Renal cortical epithelial cell (primary cell): ENCODE measurements around the gene VWA8. TPM values are rescaled to one million over a fixed set of nuclear protein-coding genes. Genes with fewer than 3 reads are reported as not detected.
"Not testable (repeated sequence)": the region's sequence is repeated elsewhere in the genome, so short reads cannot be mapped to it uniquely, and the experiment has no call there.

Experiments
- DNase-seq: peaks from one replicate; pipeline ENCODE4 v3.0.0-alpha.2; 2011; ENCODE audit warnings: low read depth
- total RNA-seq: library from RNA; depleted of rRNA; stranded (reverse); fragments of >200 nt; gene quantifications from 2 replicates; pipeline ENCODE4 v1.2.3, GENCODE V29; 2014

VWA8 gene
- total RNA-seq, 1 donor from 2014 or later = 45.4 TPM

GRCh38 chr13:41851351-41851750, 109.6 kb downstream of the VWA8 start:
- no peak for DNase-seq

GRCh38 chr13:41848435-41849255, 112.3 kb downstream of the VWA8 start:
- peak; percentile 29 for DNase-seq

DNA sequence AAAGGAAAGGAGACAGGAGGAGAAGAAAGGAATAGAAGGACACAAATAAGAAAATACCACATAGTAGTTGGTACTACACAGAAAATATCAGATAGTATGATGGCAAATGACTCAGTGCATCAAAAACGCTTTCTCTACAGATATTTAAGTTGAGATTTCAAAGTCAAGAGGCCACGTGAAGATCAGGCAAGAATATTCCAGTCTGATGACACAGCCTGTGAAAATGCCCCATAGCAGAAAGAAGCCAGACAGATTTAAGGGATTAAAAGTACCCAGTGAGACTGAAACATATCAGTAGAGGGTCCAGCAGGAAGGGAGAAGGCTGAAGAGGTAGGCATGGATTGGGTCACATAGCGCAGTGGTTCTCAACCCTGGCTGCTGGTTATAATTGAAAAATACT, 113.7 kb downstream of the VWA8 start:
- no peak for DNase-seq

GRCh38 chr13:41842036-41842620, 118.8 kb downstream of the VWA8 start:
- peak; percentile 52 for DNase-seq

- no peak for DNase-seq
Measured at GRCh38 chr13:41837629-41838028, 123.3 kb downstream of the VWA8 start.

DNA sequence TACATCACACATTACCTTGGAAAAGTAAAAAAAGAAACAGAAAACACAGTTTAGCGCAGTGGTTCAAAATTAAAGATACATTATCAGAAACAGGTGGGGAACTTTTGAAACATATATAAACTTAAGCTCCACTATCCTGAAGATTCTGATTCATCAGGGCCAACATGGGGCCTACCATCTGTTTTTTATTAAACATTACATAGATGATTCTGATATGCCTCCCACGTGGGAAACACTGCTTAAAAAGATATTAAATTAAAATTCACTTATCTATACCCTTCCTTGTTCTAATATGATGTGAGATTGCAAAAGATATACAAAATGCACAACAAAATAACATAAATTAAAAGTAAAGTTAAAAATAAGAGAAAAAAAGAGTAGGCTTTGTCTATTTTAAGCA, 125.0 kb downstream of the VWA8 start:
- DNase-seq = no peak

DNA sequence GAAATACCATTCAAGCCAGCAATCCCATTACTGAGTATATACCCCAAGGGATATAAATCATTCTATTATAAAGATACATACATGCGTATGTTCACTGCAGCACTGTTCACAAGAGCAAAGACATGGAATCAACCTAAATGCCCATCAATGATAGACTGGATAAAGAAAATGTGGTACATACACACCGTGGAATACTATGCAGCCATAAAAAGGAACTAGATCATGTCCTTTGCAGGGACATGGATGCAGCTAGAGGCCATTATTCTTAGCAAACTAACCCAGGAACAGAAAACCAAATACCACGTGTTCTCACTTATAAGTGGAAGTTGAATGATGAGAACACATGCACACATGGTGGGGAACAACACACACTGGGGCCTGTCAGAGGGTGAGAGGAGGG, 126.2 kb downstream of the VWA8 start:
- DNase-seq = not testable (repeated sequence)

DNA sequence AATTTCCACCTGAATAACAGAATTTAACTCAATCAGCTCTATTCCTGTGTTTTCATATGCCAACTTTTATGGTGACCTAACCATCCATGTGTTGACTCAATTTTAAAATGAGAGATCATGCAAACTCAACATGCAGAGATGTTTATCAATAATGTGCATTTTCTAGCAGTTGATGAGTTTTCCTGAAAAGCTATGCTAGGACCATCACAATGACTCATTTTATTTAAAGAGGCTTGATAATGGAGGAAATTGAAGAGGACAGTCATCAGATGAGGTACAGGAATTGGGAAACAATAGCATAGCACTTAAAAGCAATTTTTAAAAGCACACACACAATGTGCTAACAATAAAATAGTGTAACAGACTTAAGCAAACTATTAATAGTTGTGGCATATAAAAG, 127.1 kb downstream of the VWA8 start:
- no peak for DNase-seq

- no peak for DNase-seq
Measured at GRCh38 chr13:41833201-41833600, 127.7 kb downstream of the VWA8 start.

GRCh38 chr13:41827507-41828213, 133.2 kb downstream of the VWA8 start:
- peak; percentile 91 for DNase-seq

DNA sequence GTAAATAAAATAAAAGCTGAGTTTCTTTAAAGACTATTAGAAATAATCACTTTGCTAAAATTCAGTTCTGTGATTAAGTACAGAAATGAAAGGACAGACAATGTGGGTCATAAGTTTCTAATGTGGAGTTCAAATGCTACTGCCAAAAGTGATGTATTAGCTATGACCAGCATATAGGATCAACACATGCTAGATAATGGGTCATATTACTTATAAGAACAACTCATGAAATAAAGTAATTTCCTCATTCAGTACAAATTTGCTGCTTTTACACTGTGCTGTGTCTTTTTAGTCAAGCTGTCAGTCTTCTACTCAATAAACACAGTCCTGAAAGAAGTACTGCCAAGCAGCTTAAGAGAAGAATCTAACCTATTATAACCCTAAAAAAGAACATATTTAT, 135.2 kb downstream of the VWA8 start:
- DNase-seq = no peak

- DNase-seq = no peak
Measured at GRCh38 chr13:41823476-41823875, 137.4 kb downstream of the VWA8 start.

DNA sequence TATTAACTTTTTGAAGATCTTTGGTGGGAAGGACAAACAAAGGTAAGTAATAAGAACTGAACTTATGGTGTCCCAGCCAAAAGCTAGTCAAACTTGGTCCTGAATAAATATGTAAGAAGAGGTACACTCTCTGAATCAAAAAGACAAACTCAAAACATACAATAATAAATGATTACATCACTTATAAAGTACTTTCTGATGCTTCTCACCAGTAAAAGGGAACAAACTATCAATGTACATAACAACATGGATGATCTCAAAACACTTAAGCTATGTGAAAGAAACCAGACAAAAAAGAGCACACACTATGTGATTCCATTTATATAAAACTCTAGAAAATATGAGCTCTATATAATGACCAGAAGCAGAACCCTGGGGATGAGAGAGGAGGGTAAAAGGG, 138.3 kb downstream of the VWA8 start:
- DNase-seq = no peak

- DNase-seq = no peak
Measured at GRCh38 chr13:41821238-41821594, 139.7 kb downstream of the VWA8 start.

- DNase-seq = no peak
Measured at GRCh38 chr13:41820581-41821237, 140.2 kb downstream of the VWA8 start.

- DNase-seq = no peak
Measured at GRCh38 chr13:41816057-41816456, 144.9 kb downstream of the VWA8 start.

DNA sequence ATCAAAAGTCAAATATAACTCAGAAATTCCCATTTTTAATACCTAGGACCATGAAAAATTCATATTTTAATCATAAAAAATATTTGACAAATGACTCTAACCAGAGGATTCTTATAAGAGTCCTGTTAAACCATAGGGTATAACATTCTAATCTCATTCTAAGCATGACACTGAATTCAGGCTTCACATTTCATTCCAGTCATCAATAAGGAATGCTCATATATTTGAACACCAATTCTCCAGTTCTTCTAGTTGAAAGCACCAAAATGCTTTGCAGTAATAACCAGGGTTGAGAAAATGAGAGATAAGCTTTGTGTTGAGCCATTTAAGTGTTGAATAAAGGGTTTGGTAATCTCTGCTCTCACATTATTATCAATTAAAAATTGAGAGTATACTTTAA, 147.5 kb downstream of the VWA8 start:
- no peak for DNase-seq

- DNase-seq = no peak
Measured at GRCh38 chr13:41812851-41813250, 148.1 kb downstream of the VWA8 start.

GRCh38 chr13:41812237-41812636, 148.7 kb downstream of the VWA8 start:
- no peak for DNase-seq

DNA sequence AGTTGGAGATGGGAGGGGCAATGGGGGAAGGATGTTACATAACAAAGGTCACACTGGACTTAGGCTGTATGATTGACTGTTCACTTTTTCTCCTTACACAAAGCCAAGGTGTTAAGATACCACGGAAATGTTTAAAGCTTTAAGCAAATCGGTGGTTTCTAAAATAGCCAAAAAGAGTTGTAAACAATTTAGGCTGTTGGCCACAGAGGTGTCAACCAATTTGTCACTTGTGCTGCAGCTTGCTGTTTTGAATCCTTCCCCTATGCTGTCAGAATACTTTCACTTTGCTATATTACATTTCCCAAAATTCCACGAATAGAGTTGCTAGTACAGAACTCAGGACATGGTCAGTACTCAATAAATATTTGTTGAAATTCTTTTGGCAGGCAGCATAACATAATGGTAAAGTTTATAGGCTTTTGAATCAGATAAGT, 149.3 kb downstream of the VWA8 start:
- DNase-seq = no peak

GRCh38 chr13:41809962-41810361, 150.9 kb downstream of the VWA8 start:
- DNase-seq = no peak

GRCh38 chr13:41803445-41803735, 157.5 kb downstream of the VWA8 start:
- DNase-seq = peak; percentile 21
